ENCODE measurements around the gene HTD2. TPM values are rescaled to one million over a fixed set of nuclear protein-coding genes. Genes with fewer than 3 reads are reported as not detected.

Gene HTD2
- total RNA-seq, 1 donor from 2014 or later: 14.9 TPM

DNA sequence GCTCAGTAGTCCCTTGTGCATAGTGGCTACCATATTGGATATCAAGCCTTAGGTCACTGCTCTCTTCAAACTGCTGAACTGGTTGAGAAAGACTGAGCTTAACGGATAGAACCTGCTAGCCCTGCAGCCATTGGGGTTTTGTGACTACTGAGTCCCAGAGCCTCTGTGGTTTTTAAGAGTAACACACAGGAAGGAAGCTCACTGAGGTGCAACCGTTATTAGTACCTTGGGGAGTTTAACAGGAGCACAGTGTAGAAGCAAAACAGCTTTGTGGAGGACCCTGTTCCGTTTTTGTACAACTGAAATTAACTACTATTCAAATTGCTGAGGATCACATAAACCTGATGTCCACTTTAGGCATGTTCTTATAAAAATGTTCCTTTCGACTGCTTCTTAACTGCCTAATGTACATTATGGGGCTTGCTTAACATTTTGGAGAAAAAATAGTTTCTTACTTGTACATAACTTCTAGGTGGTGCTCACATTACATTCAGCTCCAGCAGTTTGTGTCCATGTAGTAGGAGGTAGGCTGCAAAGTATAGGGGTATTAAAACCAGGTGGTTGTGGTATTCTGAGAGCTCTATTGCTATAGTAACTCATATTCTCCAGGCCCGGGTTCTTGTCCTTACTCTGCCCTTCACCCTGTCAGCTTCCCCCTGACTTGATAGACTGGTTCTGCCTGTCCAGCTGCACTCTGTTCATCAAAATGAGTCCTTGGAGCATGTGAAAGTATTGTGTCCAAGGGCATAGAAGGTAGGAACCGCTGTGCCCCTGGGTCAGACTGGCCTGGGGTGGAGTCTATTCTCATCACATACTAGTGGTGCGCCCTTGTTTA, 43.7 kb downstream of the HTD2 start:
- intact Hi-C loops (cut with micrococcal nuclease): no loop called here
- DNase-seq: no peak
- ATAC-seq: no peak

DNA sequence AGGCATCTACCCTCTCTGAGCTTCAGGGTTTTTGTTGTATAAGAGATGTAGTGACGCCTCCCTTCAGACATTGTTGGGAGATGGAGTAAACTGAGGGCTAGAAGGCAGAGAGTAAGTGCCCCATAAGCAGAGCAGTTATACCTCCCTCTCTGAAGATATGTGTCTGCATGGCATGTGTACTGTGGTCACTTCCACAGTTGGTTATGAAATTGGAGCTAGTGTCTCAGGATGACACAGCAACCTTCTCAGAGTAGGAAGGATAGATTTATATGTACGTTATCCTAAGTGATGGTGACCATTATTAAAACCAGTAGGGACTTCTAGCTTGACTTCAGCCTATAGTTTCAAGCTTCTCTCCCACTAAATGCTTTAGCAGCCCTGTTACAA, 44.3 kb downstream of the HTD2 start:
- intact Hi-C loops (cut with micrococcal nuclease): no loop called here
- ATAC-seq: peak; percentile 41
- no peak for DNase-seq

DNA sequence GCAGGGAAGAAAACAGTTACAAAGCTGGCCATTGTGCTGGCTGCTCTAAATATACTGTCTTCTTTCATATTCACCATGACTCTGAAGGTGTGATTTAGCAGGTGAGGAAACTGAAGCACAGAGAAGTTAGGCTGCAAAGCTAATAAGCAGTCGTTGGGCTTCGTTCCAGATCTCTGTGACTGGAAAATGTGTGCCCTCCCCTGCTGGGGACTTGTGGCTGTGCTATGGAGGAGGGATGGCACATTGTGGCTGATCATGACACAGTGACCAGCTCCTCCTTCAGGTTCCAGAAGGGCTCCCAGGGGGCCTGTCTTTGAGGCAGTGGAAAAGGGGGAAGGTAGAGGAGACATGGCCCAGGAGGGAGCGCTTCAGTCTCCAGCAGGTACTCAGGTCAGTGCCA, 45.6 kb downstream of the HTD2 start:
- ATAC-seq (no peak), DNase-seq (no peak)
- intact Hi-C loops (cut with micrococcal nuclease): no loop called here

DNA sequence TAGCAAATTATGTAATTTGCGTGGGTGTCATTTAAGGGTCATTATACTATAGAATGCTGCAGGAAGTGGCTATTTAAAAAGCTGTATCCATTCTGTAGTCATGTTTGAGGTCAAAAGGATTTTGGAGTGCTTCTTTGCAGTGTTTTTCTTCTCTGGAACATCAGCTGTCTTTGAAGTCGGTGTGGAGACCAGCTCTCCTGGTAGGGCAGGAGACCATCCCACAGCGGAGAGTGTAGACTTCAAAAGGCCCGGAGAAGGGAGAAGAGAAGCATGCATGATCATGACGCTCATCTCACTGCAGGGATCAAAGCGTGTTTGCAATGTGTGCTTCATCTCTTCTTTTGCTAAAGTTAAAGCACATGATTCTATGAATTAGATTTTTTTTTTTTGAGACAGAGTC, 46.3 kb downstream of the HTD2 start:
- no peak for ATAC-seq
- intact Hi-C loops (cut with micrococcal nuclease): no loop called here
- DNase-seq: no peak

DNA sequence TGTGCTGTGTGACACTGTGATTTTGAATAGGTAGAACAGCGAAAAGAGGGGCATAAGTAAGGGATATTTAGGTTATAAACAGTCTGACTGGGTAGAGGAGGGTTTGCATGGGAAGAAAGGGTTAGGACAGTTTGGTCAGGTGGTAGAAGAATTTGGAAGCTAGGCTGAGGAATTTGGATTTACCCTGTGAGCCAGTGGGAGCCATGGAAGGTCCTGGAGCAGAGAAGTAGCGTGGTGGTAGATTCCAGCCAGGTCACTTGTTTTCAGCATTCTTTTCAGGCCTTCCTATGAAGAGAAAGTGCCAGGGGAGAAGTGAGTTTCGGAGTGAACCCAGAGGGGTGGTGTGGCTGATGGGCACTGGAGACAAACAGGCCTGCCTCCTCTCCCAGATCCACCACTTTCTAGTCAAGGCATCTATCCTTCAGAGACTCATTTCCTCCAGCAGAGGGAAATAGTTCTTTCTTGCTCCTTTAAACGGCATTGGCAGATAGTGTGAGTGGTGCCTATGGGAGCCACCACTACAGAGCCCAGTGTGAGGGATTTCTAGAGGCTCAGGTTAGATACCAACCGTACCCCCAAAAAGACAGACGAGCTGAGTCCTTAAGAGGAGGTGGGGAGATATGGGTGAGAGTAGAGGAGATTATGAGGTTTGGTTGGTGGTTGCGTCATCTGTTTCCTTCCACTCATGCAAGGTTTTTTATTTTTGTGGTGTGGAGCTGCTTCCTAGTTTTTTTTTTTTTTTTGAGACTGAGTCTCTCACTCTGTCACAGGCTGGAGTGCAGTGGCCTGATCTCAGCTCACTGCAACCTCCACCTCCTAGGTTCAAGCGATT, 47.6 kb downstream of the HTD2 start:
- DNase-seq (no peak), ATAC-seq (peak; percentile 38)
- intact Hi-C loops (cut with micrococcal nuclease): no loop called here

DNA sequence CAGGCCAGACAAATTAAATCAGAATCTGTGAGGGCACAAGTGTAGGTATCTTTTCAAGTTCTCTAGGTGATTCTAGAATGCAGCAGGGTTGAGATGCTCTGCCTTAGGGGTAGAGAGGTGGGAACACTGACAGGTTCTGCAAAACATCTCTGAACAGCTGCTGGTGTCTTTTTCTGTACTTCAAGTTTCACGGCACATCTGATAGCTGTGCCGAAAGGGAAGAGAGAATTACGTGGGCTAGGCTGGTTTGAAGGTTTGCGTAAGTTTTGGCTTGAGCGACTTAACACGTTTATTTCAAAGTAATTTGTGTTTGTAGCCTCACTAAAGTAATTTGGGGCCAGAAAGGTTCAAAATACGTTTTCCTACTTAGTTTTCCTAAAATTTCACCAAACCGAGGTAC, 48.9 kb downstream of the HTD2 start:
- ATAC-seq (no peak), DNase-seq (no peak)
- intact Hi-C loops (cut with micrococcal nuclease): no loop called here

DNA sequence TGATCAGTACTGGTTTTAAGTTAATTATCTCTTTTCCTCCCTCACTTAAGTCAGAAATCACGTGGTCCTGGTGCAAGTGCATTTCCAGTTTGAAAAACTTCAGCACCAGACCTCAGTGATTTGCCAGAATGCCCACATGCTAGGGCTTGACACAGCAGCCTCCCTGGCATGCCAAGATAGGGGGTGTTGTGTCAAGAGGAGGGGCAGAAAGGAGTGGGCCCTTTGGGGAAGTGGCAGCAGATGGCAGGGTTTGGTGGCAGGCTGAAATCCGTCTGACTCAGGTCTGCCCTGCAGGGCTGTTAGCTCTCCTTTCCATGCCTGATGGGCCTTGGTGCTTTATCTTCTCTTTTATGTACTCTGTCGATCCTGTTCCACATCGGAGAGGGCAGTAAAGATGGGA, 49.7 kb downstream of the HTD2 start:
- DNase-seq (no peak), ATAC-seq (peak; percentile 33)
- intact Hi-C loops (cut with micrococcal nuclease): no loop called here

DNA sequence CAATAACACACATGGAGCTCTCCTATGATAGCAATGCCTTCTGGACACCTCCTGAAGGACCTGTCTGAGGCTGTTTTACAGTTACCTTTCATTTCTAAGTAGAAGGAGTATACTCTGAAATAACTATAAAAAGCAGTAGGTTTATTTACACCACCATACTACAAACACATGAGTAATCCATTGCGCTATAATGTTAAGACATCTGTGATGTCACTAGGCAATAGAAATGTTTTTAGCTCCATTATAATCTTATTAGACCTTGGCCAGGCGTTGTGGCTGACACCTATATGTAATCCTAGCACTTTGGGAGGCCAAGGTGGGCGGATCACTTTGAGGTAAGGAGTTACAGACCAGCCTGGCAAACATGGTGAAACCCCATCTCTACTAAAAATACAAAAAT, 51.1 kb downstream of the HTD2 start:
- no peak for ATAC-seq

DNA sequence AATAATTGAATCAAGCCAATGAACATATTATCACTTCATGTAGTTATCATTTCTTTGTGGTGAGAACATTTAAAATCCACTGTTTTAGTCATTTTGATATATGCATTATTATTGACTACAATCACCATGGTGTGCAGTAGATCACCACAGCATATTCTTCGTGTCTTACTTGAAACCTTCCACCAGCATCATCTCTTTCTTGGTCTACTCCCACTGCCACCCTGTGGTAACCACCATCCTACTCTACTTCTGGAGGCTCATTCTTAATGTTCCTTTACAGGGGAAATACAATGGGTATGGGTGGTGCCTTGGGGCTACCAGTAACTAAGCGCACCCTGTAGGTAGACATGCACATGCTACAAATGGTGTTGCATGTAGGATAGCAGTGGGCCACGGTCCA, 51.8 kb downstream of the HTD2 start:
- intact Hi-C loops (cut with micrococcal nuclease): no loop called here
- DNase-seq: no peak
- ATAC-seq: no peak

More for the DNA sequence above, 51.1 kb downstream of the HTD2 start:
- intact Hi-C loops (cut with micrococcal nuclease): no loop called here
- DNase-seq: no peak

DNA sequence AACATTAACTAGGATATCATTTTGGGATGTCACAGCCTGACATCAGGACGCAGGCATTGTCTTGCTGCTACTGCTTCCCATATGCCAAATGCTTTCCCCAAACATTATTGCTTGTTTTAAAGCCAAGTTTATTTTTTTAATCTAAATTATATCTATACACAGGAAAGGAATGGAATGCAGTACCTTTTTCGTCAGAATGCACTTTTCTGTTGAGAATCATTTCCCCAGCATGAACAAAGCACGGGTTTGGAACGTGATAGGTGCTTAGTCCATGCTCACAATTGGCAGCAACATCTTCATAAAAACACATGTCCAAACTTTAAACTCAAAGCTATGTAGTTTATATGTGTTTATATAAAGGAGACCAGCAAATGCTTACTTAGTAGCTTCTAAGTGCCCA, 52.5 kb downstream of the HTD2 start:
- no peak for DNase-seq
- ATAC-seq: no peak
- intact Hi-C loops (cut with micrococcal nuclease): no loop called here

DNA sequence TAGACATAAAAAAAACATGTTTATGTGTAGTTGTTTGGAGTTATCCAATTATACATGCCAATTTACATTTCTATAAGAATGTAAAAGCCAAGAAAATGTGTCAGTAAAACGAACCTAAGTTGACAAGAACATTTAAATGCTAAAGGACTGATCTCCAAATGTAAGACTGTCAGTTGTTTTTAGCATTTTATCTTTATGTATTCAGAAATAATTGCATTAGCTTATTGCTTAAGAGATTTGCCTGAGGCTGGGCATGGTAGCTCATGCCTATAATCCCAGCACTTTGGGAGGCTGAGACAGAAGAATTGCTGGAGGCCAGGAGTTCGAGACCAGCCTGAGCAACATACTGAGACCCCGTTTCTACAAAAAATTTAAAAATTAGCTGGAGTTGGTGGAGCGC, 53.3 kb downstream of the HTD2 start:
- ATAC-seq (no peak), DNase-seq (no peak)
- intact Hi-C loops (cut with micrococcal nuclease): no loop called here

DNA sequence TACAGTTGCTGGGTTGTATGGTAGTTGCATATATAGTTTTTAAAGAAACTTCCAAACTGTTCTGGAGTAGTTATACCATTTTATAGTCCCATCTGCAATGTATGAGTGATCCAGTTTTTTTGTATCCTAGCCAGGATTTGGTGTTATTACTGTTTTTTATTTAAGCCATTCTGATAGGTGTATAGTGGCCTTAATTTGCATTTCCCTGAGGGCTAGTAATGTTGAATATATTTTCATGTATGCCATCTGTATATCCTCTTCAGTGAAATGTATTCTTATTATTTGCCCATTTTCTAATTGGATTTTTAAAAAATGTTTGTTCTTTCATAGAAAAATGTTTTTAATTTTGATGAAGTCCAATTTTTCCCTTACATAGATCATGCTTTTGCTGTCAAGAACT, 55.5 kb downstream of the HTD2 start:
- intact Hi-C loops (cut with micrococcal nuclease): no loop called here
- DNase-seq (no peak), ATAC-seq (no peak)

DNA sequence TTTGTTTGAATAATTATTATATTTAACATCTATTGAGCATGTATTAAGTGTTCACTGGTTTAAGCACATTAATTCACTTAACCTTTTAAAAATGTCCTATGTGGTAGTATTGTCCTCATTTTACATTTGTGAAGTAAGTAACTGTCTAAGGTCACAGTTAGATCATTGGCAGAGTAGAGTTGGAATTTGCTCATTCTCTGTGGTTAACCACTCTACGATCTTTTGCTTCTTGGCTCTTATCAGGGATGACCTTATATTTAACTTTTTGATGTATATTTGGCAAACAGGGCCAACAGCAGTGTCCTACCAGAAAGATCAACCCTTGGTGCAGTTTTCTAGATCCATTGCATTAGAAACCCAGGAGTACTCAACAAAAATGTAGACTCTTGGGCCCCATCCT, 60.4 kb downstream of the HTD2 start:
- intact Hi-C loops (cut with micrococcal nuclease): no loop called here
- ATAC-seq (no peak), DNase-seq (no peak)

DNA sequence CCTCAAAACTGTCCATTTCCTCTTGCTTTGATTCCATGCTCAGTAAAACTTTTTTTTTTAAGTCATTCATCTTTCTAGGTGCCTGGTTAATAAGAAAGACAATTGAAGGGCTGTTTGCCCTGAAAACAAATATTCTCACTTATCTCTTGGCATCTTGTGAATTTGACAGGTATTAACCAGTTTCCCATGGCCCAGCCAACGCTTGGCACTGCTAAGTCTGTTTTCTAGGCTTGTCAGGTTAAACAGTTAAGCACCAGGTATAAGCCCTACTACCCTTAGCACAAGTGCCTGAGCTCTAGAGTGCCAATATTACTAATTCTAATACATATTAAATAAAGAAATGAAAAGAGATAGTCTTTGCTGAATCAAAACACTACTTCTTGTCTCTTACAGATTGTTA, 62.7 kb downstream of the HTD2 start:
- DNase-seq: no peak
- intact Hi-C loops (cut with micrococcal nuclease): no loop called here
- no peak for ATAC-seq

Other genes with a start within 250 kb of the HTD2 start
- gene DNASE1L3, start 95.5 kb upstream of the HTD2 start, total RNA-seq: 1.9 TPM
- gene ABHD6, start 68.7 kb upstream of the HTD2 start, total RNA-seq: 9.1 TPM
- gene RPP14, start 275 bp upstream of the HTD2 start, total RNA-seq: 25.0 TPM
- gene PXK, start 26.4 kb downstream of the HTD2 start, total RNA-seq: 12.9 TPM
- 225 TPM for gene PDHB, start 127.3 kb downstream of the HTD2 start, total RNA-seq
- gene KCTD6, start 185.6 kb downstream of the HTD2 start, total RNA-seq: 8.5 TPM
- 41.4 TPM for gene ACOX2, start 230.7 kb downstream of the HTD2 start, total RNA-seq

Measured in left ventricle myocardium superior (tissue), 1 donor.